H1 (cell line): ENCODE measurements around the gene PCYT2. TPM values are rescaled to one million over a fixed set of nuclear protein-coding genes. Genes with fewer than 3 reads are reported as not detected.

ENCODE experiments used
- CTCF ChIA-PET: fragments of 300-600 bp; sonication (Branson Sonifier 250); formaldehyde crosslinking; loops from one replicate; lab custom pipeline; 2021; ENCODE audit not compliant: partially characterized antibody; lab: Charles Lee
- POLR2A ChIA-PET: fragments of 300-600 bp; sonication (Branson Sonifier 250); formaldehyde crosslinking; loops from one replicate; lab custom pipeline; 2021; ENCODE audit warnings: inconsistent platforms; ENCODE audit not compliant: partially characterized antibody; lab: Charles Lee
- DNase-seq, 2 experiments: peaks; one replicate each; pipeline versions ENCODE4 v3.0.0 to v3.0.0-alpha.2; 2010 to 2022; ENCODE audit warnings: low spot score in 2 of 2, low read depth in 1 of 2, mixed read lengths in 1 of 2
- FAIRE-seq: peaks from 2 replicates; lab custom pipeline; 2011; peaks lifted over from hg19 to GRCh38; lab: Jason Lieb, UNC
- H2AFZ ChIP-seq: 2 replicates; pipeline ENCODE4 v1.8.1; 2012; ENCODE audit warnings: low read length, inconsistent platforms
- H2AK5ac ChIP-seq: 2 replicates; pipeline ENCODE4 v1.6.1; 2013; ENCODE audit warnings: low read depth, low read length
- H2BK120ac ChIP-seq: replicated peaks from 2 replicates; pipeline ENCODE3; 2013; ENCODE audit warnings: low read depth, low read length, inconsistent platforms
- H2BK12ac ChIP-seq: 2 replicates; pipeline ENCODE4 v1.6.1; 2013; ENCODE audit warnings: low read depth, low read length
- H2BK15ac ChIP-seq: 2 replicates; pipeline ENCODE4 v1.6.1; 2013; ENCODE audit warnings: low read length
- H2BK20ac ChIP-seq: 2 replicates; pipeline ENCODE4 v1.6.1; 2013; ENCODE audit warnings: low read length
- H2BK5ac ChIP-seq: 2 replicates; pipeline ENCODE4 v1.6.1; 2013; ENCODE audit warnings: low read depth, low read length
- H3K14ac ChIP-seq: 2 replicates; pipeline ENCODE4 v1.6.1; 2013; ENCODE audit warnings: inconsistent platforms; ENCODE audit not compliant: insufficient read length
- H3K18ac ChIP-seq: 2 replicates; pipeline ENCODE4 v1.6.1; 2013; ENCODE audit warnings: low read length; ENCODE audit errors: extremely low read depth
- H3K23ac ChIP-seq: 2 replicates; pipeline ENCODE4 v1.6.1; 2013; ENCODE audit warnings: inconsistent platforms; ENCODE audit not compliant: insufficient read length
- H3K23me2 ChIP-seq: 2 replicates; pipeline ENCODE4 v1.6.1; 2013; ENCODE audit warnings: low read depth, low read length
- H3K27ac ChIP-seq: 2 replicates; pipeline ENCODE4 v1.6.1; 2011; ENCODE audit warnings: low read depth, low read length, inconsistent platforms
- H3K27me3 ChIP-seq, 4 experiments: replicated peaks in 1 of 4; 1 replicate in 1 of 4; 2 replicates in 3 of 4; pipeline versions ENCODE4 v1.6.1 to v1.8.1; 2011 to 2013; ENCODE audit warnings: low read length in 3 of 4, mild to moderate bottlenecking in 3 of 4, inconsistent platforms in 2 of 4, mixed read lengths in 2 of 4, moderate library complexity in 1 of 4; ENCODE audit not compliant: control insufficient read depth in 3 of 4, insufficient read depth in 3 of 4; ENCODE audit errors: extremely low read depth in 1 of 4
- H3K36me3 ChIP-seq, 4 experiments: 2 replicates each; pipeline versions ENCODE4 v1.6.1 to v1.8.1; 2011 to 2013; ENCODE audit warnings: mild to moderate bottlenecking in 4 of 4, low read length in 3 of 4, moderate library complexity in 2 of 4, control low read depth in 1 of 4, inconsistent platforms in 1 of 4; ENCODE audit not compliant: insufficient read depth in 4 of 4, control insufficient read depth in 2 of 4
- H3K4ac ChIP-seq: replicated peaks from 2 replicates; pipeline ENCODE3; 2013; ENCODE audit warnings: low read length, low read depth, mixed read lengths, inconsistent platforms; ENCODE audit not compliant: insufficient read length
- H3K4me1 ChIP-seq, 4 experiments: replicated peaks in 1 of 4; 1 replicate in 1 of 4; 2 replicates in 3 of 4; pipeline versions ENCODE4 v1.6.1 to v1.8.1; 2011 to 2013; ENCODE audit warnings: low read length in 3 of 4, inconsistent platforms in 2 of 4, mixed read lengths in 1 of 4; ENCODE audit not compliant: insufficient read depth in 4 of 4, control insufficient read depth in 3 of 4
- H3K4me2 ChIP-seq, 2 experiments: 2 replicates each; pipeline versions ENCODE4 v1.6.1 to v1.8.1; 2011 to 2013; ENCODE audit warnings: low read depth in 2 of 2, low read length in 2 of 2, control low read depth in 1 of 2, inconsistent platforms in 1 of 2, mild to moderate bottlenecking in 1 of 2; ENCODE audit not compliant: insufficient read depth in 1 of 2
- H3K4me3 ChIP-seq, 4 experiments: fragments of 200-600, 300-600 bp in 1 of 4; sonication (generic), shearing (Covaris generic), sonication (Bioruptor Twin) in 1 of 4; 2 replicates each; pipeline versions ENCODE4 v1.5.1 to v1.8.1; 2011 to 2016; ENCODE audit warnings: low read length in 4 of 4, low read depth in 3 of 4, control low read depth in 2 of 4, inconsistent platforms in 2 of 4, mild to moderate bottlenecking in 2 of 4, mixed read lengths in 1 of 4, moderate library complexity in 1 of 4; ENCODE audit not compliant: insufficient read depth in 2 of 4; ENCODE audit errors: extremely low read depth in 1 of 4
- H3K56ac ChIP-seq: replicated peaks from 2 replicates; pipeline ENCODE3; 2013; ENCODE audit warnings: low read depth, mild to moderate bottlenecking, mixed read lengths, low read length, inconsistent platforms; ENCODE audit not compliant: insufficient read length
- H3K79me1 ChIP-seq: 2 replicates; pipeline ENCODE4 v1.6.1; 2013; ENCODE audit warnings: low read depth, low read length, control low read depth
- H3K79me2 ChIP-seq, 2 experiments: 2 replicates each; pipeline versions ENCODE4 v1.6.1 to v1.8.1; 2012 to 2013; ENCODE audit warnings: low read length in 2 of 2, mild to moderate bottlenecking in 2 of 2, inconsistent platforms in 1 of 2; ENCODE audit not compliant: insufficient read depth in 2 of 2, control insufficient read depth in 1 of 2
- H3K9ac ChIP-seq, 4 experiments: replicated peaks in 1 of 4; 1 replicate in 1 of 4; 2 replicates in 3 of 4; pipeline versions ENCODE4 v1.6.1 to v1.8.1; 2011 to 2013; ENCODE audit warnings: low read depth in 3 of 4, low read length in 3 of 4, control low read depth in 2 of 4, mild to moderate bottlenecking in 2 of 4, moderate library complexity in 2 of 4, inconsistent platforms in 1 of 4; ENCODE audit errors: extremely low read depth in 1 of 4
- H3K9me3 ChIP-seq, 2 experiments: 2 replicates each; pipeline versions ENCODE4 v1.6.1 to v1.8.1; 2012 to 2013; ENCODE audit warnings: mild to moderate bottlenecking in 2 of 2, moderate library complexity in 2 of 2, control low read depth in 1 of 2, inconsistent platforms in 1 of 2, low read depth in 1 of 2, low read length in 1 of 2, mixed read lengths in 1 of 2; ENCODE audit not compliant: insufficient read depth in 2 of 2
- H4K20me1 ChIP-seq, 2 experiments: replicated peaks in 1 of 2; 2 replicates each; pipeline versions ENCODE3 to v1.8.1; 2011 to 2013; ENCODE audit warnings: inconsistent platforms in 2 of 2, low read length in 2 of 2, mild to moderate bottlenecking in 1 of 2; ENCODE audit not compliant: insufficient read depth in 2 of 2, control insufficient read depth in 1 of 2
- H4K5ac ChIP-seq: 2 replicates; pipeline ENCODE4 v1.6.1; 2013; ENCODE audit warnings: low read length, low read depth, mixed read lengths, inconsistent platforms; ENCODE audit not compliant: insufficient read length
- H4K8ac ChIP-seq: 2 replicates; pipeline ENCODE4 v1.8.0; 2013; ENCODE audit warnings: mild to moderate bottlenecking, moderate library complexity, low read length, inconsistent platforms; ENCODE audit not compliant: insufficient read depth; ENCODE audit errors: extremely low read depth
- H4K91ac ChIP-seq: replicated peaks from 2 replicates; pipeline ENCODE3; 2013; ENCODE audit warnings: low read length, mixed read lengths, inconsistent platforms; ENCODE audit not compliant: insufficient read length
- BRCA1 ChIP-seq: IDR thresholded peaks from 2 replicates; pipeline ENCODE4 v1.6.1; 2012; ENCODE audit warnings: low read depth, low read length, improper control_type of control experiment
- CBX5 ChIP-seq: fragments of 300-800, 300-1000 bp; sonication (generic); IDR thresholded peaks from 2 replicates; pipeline ENCODE4 v1.7.1; 2016; ENCODE audit warnings: antibody characterized with exemption, low read length, low read depth
- HDAC2 ChIP-seq, 2 experiments: fragments of 300-600 bp in 1 of 2; sonication (generic) in 1 of 2; IDR thresholded peaks; 2 replicates each; pipeline ENCODE4 v1.6.1; 2011 to 2012; ENCODE audit warnings: low read depth in 2 of 2, low read length in 2 of 2, mild to moderate bottlenecking in 2 of 2, moderate library complexity in 2 of 2, borderline replicate concordance in 1 of 2, inconsistent platforms in 1 of 2
- JUN ChIP-seq: IDR thresholded peaks from 2 replicates; pipeline ENCODE4 v1.6.1; 2011; ENCODE audit warnings: low read depth, mild to moderate bottlenecking, improper control_type of control experiment, low read length
- RAD21 ChIP-seq, 2 experiments: IDR thresholded peaks in 1 of 2; conservative IDR thresholded peaks in 1 of 2; 2 replicates each; pipeline ENCODE4 v1.6.1; 2011; ENCODE audit warnings: low read depth in 2 of 2, low read length in 2 of 2, improper control_type of control experiment in 1 of 2, inconsistent platforms in 1 of 2, mild to moderate bottlenecking in 1 of 2, moderate library complexity in 1 of 2
- RFX5 ChIP-seq: IDR thresholded peaks from 2 replicates; pipeline ENCODE4 v1.6.1; 2011; ENCODE audit warnings: low read depth, low read length, improper control_type of control experiment, borderline replicate concordance
- YY1 ChIP-seq: IDR thresholded peaks from 2 replicates; pipeline ENCODE4 v1.6.1; 2011; ENCODE audit warnings: low read depth, mild to moderate bottlenecking, low read length
- WGBS, 2 experiments: shearing (Covaris generic) in 1 of 2; methylation state at CpG; one replicate each; pipeline versions ENCODE4 v1.1.6 to v1.1.7; 2013 to 2015; ENCODE audit warnings: low lambda C conversion rate in 2 of 2, mixed read lengths in 2 of 2, inconsistent platforms in 1 of 2, low coverage in 1 of 2, missing lambda C conversion rate in 1 of 2; ENCODE audit not compliant: insufficient replicate concordance in 2 of 2, insufficient coverage in 1 of 2, insufficient read length in 1 of 2; ENCODE audit errors: extremely low coverage in 1 of 2, missing lambda C conversion rate in 1 of 2; 5-methylcytosine and 5-hydroxymethylcytosine counted together
- polyA plus RNA-seq, 7 experiments: library from polyadenylated mRNA; depleted of rRNA in 3 of 7; stranded (reverse) in 5 of 7; unstranded in 2 of 7; fragments of >200 nt in 5 of 7; fragments of 200-250 nt in 2 of 7; gene quantifications; 1 replicate in 5 of 7; 2 replicates in 1 of 7; 4 replicates in 1 of 7; pipeline versions ENCODE4 v1.2.1 to v1.2.3, GENCODE V29; 2011 to 2013; ENCODE audit warnings: missing spikeins in 2 of 7, mixed read lengths in 2 of 7
- total RNA-seq: library from RNA; stranded (reverse); fragmentation: NEBNext Ultra II Directional; extraction: Animal tissue kit (Norgen Biotek cat#: 25700); gene quantifications from 2 replicates; pipeline ENCODE4 v1.2.1, GENCODE V29; 2021
- TF ChIP-seq, protein P1 (sequence below): IDR thresholded peaks from 2 replicates; pipeline ENCODE4 v1.6.1; 2012; ENCODE audit warnings: low read length, inconsistent platforms

PCYT2 gene
- total and polyA plus RNA-seq, 2 of the 8 experiments (the other 6 are each of a cell fraction or from before 2014, with no cell fraction given): 29.9 to 31.3 TPM

DNA sequence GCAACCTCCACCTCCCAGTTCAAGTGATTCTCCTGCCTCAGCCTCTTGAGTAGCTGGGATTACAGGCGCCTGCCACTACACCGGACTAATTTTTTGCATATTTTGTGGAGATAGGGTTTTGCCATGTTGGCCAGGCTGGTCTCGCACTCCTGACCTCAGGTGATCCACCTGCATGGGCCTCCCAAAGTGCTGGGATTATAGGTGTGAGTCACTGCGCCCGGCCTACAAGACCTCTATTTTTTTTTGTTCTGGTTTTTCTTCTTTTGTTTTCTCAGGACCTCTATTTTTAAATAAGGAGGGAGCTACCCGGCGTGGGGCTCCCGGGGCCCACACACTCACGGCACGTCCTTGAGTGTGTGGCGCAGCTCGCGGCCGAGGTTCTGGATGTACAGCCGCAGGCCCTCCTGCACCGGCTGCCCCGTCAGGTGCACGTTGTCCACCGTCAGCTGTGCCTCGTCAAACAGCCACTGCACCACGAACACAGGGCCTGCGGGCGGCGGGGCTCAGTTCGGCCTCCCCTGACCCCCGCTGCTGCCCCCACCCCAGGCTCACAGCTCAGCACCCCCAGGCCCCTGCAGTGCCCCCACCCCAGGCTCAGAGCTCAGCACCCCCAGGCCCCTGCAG, 44.0 kb upstream of the PCYT2 start:
- FAIRE-seq: no peak
- no peak overlapping the region for H3K4me2 ChIP-seq
- H2BK5ac ChIP-seq: no peak overlapping the region
- TF ChIP-seq BRCA1 (no peak), RAD21 (IDR thresholded peaks at IDR 0.05 in 1 of 2, conservative IDR thresholded peaks at IDR 0.05 in 1 of 2; ENCODE audit: low read depth in 2 of 2, low read length in 2 of 2) (no peak), CBX5 (no peak), YY1 (no peak), JUN (no peak), RFX5 (no peak), HDAC2 (IDR thresholded peaks at IDR 0.05; ENCODE audit: borderline replicate concordance in 1 of 2, low read depth in 2 of 2, low read length in 2 of 2) (no peak)
- TF ChIP-seq, protein P1, sequence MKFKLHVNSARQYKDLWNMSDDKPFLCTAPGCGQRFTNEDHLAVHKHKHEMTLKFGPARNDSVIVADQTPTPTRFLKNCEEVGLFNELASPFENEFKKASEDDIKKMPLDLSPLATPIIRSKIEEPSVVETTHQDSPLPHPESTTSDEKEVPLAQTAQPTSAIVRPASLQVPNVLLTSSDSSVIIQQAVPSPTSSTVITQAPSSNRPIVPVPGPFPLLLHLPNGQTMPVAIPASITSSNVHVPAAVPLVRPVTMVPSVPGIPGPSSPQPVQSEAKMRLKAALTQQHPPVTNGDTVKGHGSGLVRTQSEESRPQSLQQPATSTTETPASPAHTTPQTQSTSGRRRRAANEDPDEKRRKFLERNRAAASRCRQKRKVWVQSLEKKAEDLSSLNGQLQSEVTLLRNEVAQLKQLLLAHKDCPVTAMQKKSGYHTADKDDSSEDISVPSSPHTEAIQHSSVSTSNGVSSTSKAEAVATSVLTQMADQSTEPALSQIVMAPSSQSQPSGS: no peak

More for the DNA sequence above, 44.0 kb upstream of the PCYT2 start:
- POLR2A ChIA-PET: interaction anchor here (0.6 to 2.8 kb wide), 10 partner anchors 12 to 89 kb away, joined by 3 to 10 read pairs (median 3); partner anchors contain the start of genes ASPSCR1 and PYCR1
- DNase-seq: no peak
- peaks cover 25 to 47% (median 26%) of the 10 kb centered on the region in 4 experiments for H3K27me3 ChIP-seq
- no peak overlapping the region for H4K91ac ChIP-seq
- H2AK5ac ChIP-seq: no peak overlapping the region
- no peak overlapping the region for H2BK15ac ChIP-seq
- CTCF ChIA-PET: interaction anchor here (1.0 to 1.6 kb wide), 6 partner anchors 14 to 85 kb away, joined by 3 to 7 read pairs (median 4); partner anchors contain the start of gene PYCR1
- H3K9me3 ChIP-seq: no peaks in the 10 kb centered on the region
- no peak overlapping the region for H3K4ac ChIP-seq
- no peaks in the 10 kb centered on the region for H3K79me1 ChIP-seq
- peaks cover under 1% of the 10 kb centered on the region; the same call in 1 of the 2 replicates for H3K23me2 ChIP-seq
- H3K56ac ChIP-seq: no peak overlapping the region
- no peak overlapping the region for H3K4me3 ChIP-seq
- WGBS, 2 experiments: 90% methylated on average over 19 of the region's 26 CpGs; no CpG with 5 or more reads in 1 of the 2 experiments
- no peak overlapping the region for H3K18ac ChIP-seq
- no peak overlapping the region for H3K23ac ChIP-seq
- no peak overlapping the region for H2AFZ ChIP-seq
- H3K36me3 ChIP-seq: peaks cover 0 to 7% (median 0%) of the 10 kb centered on the region in 4 experiments; a peak in 1 of 8 replicates
- H3K79me2 ChIP-seq: no peaks in the 10 kb centered on the region
- no peak overlapping the region for H4K8ac ChIP-seq
- no peak overlapping the region for H4K5ac ChIP-seq
- H2BK20ac ChIP-seq: no peak overlapping the region
- H4K20me1 ChIP-seq: no peaks in the 10 kb centered on the region
- no peak overlapping the region for H2BK12ac ChIP-seq
- H3K14ac ChIP-seq: no peak overlapping the region
- H3K27ac ChIP-seq: no peak overlapping the region
- H3K4me1 ChIP-seq: peaks cover 0 to 3% (median 1%) of the 10 kb centered on the region in 4 experiments; a peak in 2 of 7 replicates
- H2BK120ac ChIP-seq: no peak overlapping the region
- no peak overlapping the region for H3K9ac ChIP-seq
